Activated CD4-positive, alpha-beta T cell treated with anti-CD3 and anti-CD28 coated beads for 36 hours (primary cell): ENCODE measurements around the gene COPZ1. TPM values are rescaled to one million over a fixed set of nuclear protein-coding genes. Genes with fewer than 3 reads are reported as not detected.

Experiments used
- ATAC-seq: fragments of 200-7000 bp; cut with Tn5 transposase; one replicate; pipeline ENCODE4 v1.10.0; 2021; ENCODE audit warnings: mild to moderate bottlenecking, moderate library complexity
- CTCF ChIA-PET: fragments of 350-600 bp; sonication (Branson Sonifier 250); formaldehyde crosslinking; loops from one replicate; lab custom pipeline; 2021; ENCODE audit warnings: antibody characterized with exemption; lab: Charles Lee
- POLR2A ChIA-PET: fragments of 350-600 bp; sonication (Branson Sonifier 250); formaldehyde crosslinking; loops from one replicate; lab custom pipeline; 2021; ENCODE audit warnings: antibody characterized with exemption, inconsistent platforms; lab: Charles Lee
- DNase-seq: peaks from one replicate; pipeline ENCODE4 v3.0.0-alpha.2; 2020
- H3K27ac Mint-ChIP-seq: one replicate; pipeline ENCODE4 v1.8.0; 2021; ENCODE audit warnings: mixed read lengths
- H3K27me3 Mint-ChIP-seq: one replicate; pipeline ENCODE4 v1.8.0; 2021; ENCODE audit warnings: mixed read lengths
- H3K36me3 Mint-ChIP-seq: one replicate; pipeline ENCODE4 v1.8.0; 2021; ENCODE audit warnings: low read depth, mixed read lengths
- H3K4me1 Mint-ChIP-seq: one replicate; pipeline ENCODE4 v1.8.0; 2021; ENCODE audit warnings: mixed read lengths
- H3K4me3 Mint-ChIP-seq: one replicate; pipeline ENCODE4 v1.8.0; 2021; ENCODE audit warnings: mild to moderate bottlenecking, moderate library complexity, mixed read lengths
- H3K9me3 Mint-ChIP-seq: one replicate; pipeline ENCODE4 v1.8.0; 2021; ENCODE audit warnings: low read depth, mixed read lengths
- intact Hi-C, 2 experiments: fragments of 100-400 bp; cut with DNase I in 1 of 2; cut with micrococcal nuclease in 1 of 2; formaldehyde crosslinking; loops; one replicate each; pipeline versions ENCODE4 v1.14.2 to v1.15.1; 2022 to 2024; cut with DNase I, micrococcal nuclease
- total RNA-seq, 2 experiments: library from RNA; stranded (reverse); gene quantifications; one replicate each; pipeline ENCODE4 v1.2.3, GENCODE V29; 2021

Gene COPZ1
- total RNA-seq, 2 experiments from 2014 or later, result 95.2 to 98.7 TPM

DNA sequence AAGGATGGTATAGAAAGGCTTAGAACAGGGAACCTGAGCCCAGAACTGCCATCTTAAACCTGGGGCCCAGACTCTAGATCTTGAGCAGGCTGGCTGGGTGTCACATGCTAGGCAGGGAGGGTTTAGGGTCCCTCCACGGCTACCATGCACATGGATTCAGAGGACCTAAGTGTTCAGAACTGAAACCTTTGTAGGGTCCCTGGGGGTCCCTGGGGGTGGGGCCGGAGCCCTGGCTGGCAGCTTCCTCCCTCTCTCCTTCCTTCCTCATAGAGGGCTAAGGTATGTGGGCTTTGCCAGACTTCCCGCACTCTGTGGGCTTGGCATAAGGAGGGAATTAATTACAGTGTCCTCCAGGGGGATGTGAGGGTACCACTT, 64.2 kb downstream of the COPZ1 start:
- no peaks in the 10 kb centered on the region for H3K9me3 Mint-ChIP-seq
- no peak overlapping the region for H3K4me3 Mint-ChIP-seq
- POLR2A ChIA-PET, result no interaction called here
- CTCF ChIA-PET, result no interaction called here
- intact Hi-C loops, result no loop called here
- peaks cover 14% of the 10 kb centered on the region for H3K4me1 Mint-ChIP-seq
- ATAC-seq, result no peak
- H3K27me3 Mint-ChIP-seq, result no peaks in the 10 kb centered on the region
- H3K36me3 Mint-ChIP-seq, result peaks cover 5% of the 10 kb centered on the region
- H3K27ac Mint-ChIP-seq, result no peak overlapping the region
- DNase-seq, result no peak

DNA sequence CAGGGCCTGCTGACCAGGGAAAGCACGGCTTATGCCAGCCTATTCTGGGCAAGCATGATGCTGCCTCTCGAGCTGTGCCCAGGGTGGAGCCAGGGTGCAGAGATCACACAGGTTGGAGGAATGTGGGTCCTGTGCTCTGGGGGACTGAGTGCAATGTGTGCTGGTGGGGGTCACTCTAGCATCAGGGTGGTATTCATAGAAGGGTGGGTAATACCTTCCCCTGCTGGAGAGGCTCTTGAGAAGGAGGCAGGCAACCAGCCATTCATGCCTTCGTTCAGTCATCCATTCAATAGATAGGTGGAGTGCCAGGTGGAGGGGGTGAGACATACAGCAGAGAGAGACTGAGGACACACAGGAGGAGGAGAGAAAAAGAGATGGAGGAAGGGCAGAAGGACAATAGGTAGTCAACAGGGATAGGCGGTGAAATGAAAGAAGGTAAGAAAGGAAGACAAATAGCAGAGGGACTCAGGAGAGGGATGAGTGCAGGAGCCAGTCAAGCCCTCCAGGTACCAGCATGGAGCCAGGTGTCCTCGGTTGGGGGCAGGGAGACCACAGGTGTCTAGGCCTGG, 64.8 kb downstream of the COPZ1 start:
- H3K9me3 Mint-ChIP-seq, result no peaks in the 10 kb centered on the region
- DNase-seq, result no peak
- ChIA-PET CTCF (interaction anchor here (1.0 kb wide), 1 partner anchor 11 kb away, joined by 3 read pairs; no protein-coding TSS in a partner anchor), POLR2A (no interaction called here)
- peaks cover 20% of the 10 kb centered on the region for H3K4me1 Mint-ChIP-seq
- H3K27me3 Mint-ChIP-seq, result no peaks in the 10 kb centered on the region
- no peak overlapping the region for H3K27ac Mint-ChIP-seq
- H3K4me3 Mint-ChIP-seq, result no peak overlapping the region
- intact Hi-C loops, result no loop called here
- no peak for ATAC-seq
- H3K36me3 Mint-ChIP-seq, result peaks cover 9% of the 10 kb centered on the region

DNA sequence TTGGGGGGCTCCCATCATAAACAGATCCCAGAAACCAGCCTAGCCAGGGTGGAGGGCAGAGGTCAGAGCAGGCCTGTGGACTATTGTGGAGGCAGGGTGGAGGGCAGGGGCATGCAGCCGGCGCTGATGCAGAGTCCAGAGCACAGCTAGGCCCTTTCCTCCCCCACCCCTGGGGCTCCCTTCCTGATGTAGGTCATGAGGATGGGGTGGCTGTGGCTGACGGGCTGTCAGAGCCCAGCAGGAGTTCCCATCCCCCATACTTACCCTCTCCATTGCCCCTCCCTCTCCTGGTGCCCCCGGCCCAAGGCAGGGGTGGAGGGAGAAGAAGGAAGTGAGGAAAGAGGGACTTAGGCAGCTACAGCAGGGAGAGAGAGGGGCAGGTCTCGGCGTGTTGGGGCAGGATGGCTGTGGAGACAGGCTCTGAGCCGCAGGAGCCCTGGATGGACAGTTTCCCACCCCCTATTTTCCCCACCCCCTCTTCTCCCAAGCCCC, 65.3 kb downstream of the COPZ1 start:
- intact Hi-C loops, result no loop called here
- Mint-ChIP-seq H3K27me3 (no peaks in the 10 kb centered on the region), H3K36me3 (peaks cover 15% of the 10 kb centered on the region), H3K4me3 (no peak overlapping the region), H3K27ac (no peak overlapping the region), H3K4me1 (peaks cover 21% of the 10 kb centered on the region), H3K9me3 (no peaks in the 10 kb centered on the region)
- no peak for ATAC-seq
- no peak for DNase-seq
- ChIA-PET POLR2A (no interaction called here), CTCF (interaction anchor here (0.6 to 1.0 kb wide), 2 partner anchors 11 to 70 kb away, joined by 3 read pairs; no protein-coding TSS in a partner anchor)

DNA sequence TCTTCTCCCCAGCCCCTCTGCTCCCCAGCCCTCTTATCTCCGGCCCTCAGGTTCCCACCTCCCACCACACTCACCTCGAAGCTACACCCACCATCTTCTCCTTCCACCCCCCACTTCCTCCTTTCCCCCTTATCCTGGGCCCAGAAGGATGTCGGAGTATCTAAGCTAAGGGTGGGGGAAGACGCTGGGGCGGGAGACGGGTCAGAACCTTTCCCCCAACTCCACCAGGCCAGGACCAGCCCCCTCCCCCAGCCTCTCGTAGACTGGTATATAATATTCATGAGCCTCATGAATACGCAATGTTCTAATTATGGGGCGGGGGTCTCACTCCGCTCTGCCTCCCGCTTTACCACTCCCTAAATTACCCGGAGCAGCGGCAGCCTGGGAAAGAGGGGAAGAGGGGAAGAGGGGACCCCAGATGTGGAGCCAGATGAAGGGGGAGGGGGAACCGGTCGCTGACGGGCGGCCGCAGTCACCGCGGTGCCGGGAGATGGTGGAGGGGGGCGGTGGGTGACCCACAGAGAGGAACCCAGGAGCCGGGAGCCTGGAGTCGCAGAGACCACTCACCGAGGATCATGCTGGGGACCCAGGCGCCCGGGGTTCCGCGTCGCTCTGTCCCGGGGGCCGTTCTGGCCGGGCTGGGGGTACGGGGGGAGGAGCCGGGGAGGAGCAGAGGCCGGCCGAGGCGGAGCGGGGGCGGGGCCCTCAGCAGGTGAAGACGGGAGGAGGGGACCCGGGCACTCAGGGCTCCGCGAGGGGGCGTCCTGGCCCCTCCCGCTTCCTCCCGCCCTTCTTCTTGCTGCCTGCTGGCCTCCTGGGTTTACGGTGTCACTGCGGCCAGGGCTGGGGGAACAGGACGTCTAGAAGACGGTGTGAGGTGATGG, 66.0 kb downstream of the COPZ1 start:
- Mint-ChIP-seq H3K27me3 (no peaks in the 10 kb centered on the region), H3K4me1 (peaks cover 21% of the 10 kb centered on the region), H3K9me3 (no peaks in the 10 kb centered on the region), H3K4me3 (peak overlapping the region; percentile 60), H3K36me3 (peaks cover 15% of the 10 kb centered on the region), H3K27ac (no peak overlapping the region)
- DNase-seq (peak; percentile 84), ATAC-seq (peak; percentile 78)
- ChIA-PET CTCF (interaction anchor here (0.6 to 1.4 kb wide), 4 partner anchors 8 to 71 kb away, joined by 3 to 4 read pairs (median 3); no protein-coding TSS in a partner anchor), POLR2A (no interaction called here)
- intact Hi-C loops, result no loop called here

DNA sequence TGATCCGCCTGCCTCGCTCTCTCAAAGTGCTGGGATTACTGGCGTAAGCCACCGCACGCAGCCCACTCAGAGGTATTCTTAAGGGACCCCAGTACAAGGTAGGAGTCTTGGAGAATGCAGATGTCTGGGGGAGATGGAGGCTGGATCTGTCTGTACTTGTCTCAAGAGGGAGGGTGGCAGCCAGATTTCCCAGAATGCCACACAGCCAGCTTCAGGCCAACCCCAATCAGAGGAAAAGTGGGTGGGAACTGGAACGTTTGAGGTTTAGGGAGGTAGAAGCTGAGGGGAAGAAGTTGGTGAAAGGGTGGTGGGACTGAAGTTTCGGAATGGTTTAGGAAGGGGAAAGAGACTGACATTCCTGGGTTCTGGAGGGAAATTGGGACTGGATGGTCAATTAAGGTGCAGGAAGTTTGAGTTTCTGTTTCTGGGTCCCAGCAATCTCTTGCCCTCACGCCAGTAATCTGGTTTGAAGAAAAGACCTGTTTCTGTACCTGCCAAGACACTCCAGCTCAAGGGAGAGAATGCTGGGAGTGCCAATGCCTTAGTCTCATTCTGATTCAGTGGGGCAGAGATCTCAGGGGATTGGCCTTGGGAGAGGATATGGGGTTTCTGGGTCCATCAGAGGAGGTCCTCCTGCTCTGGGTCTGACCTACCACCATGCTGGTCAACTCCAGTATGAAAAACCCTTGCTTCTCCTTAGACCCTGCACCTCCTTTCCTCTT, 67.7 kb downstream of the COPZ1 start:
- H3K4me3 Mint-ChIP-seq, result no peak overlapping the region
- ChIA-PET POLR2A (no interaction called here), CTCF (interaction anchor here (0.8 to 2.5 kb wide), 15 partner anchors 11 to 71 kb away, joined by 3 to 23 read pairs (median 6); partner anchors contain the start of gene COPZ1)

DNA sequence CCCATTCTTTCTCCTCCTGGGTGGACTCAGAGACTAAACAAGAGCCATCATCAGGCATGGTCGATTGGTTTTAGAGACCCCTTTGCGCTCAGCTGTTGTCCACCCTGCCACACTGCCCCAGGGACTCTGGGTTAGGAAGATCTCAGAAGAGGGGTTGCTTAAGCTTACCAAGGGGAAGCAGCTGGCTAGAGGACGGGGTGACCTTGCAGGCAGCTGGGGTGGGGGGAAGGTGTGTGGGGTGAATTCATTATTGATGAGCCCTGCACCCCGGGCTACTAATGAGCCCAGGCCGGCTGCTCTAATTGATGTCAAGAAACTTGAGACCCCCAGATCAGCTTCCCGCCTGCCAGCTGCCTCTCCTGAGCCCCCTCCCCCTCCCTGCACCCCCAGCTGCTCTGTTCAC, 68.3 kb downstream of the COPZ1 start:
- no peak overlapping the region for H3K27ac Mint-ChIP-seq
- no peaks in the 10 kb centered on the region for H3K9me3 Mint-ChIP-seq
- no peak overlapping the region for H3K4me3 Mint-ChIP-seq
- peaks cover 32% of the 10 kb centered on the region for H3K36me3 Mint-ChIP-seq
- POLR2A ChIA-PET, result no interaction called here
- CTCF ChIA-PET, result interaction anchor here (0.6 to 2.5 kb wide), 15 partner anchors 8 to 70 kb away, joined by 3 to 23 read pairs (median 6); partner anchors contain the start of genes COPZ1 and ZNF385A
- peaks cover 18% of the 10 kb centered on the region for H3K4me1 Mint-ChIP-seq
- ATAC-seq (no peak), DNase-seq (no peak)
- H3K27me3 Mint-ChIP-seq, result no peaks in the 10 kb centered on the region
- intact Hi-C loops, result no loop called here

More for the DNA sequence above, 67.7 kb downstream of the COPZ1 start:
- intact Hi-C loops, result no loop called here
- Mint-ChIP-seq H3K36me3 (peaks cover 26% of the 10 kb centered on the region), H3K4me1 (peaks cover 18% of the 10 kb centered on the region), H3K27ac (no peak overlapping the region), H3K9me3 (no peaks in the 10 kb centered on the region), H3K27me3 (no peaks in the 10 kb centered on the region)
- DNase-seq, result no peak
- no peak for ATAC-seq

DNA sequence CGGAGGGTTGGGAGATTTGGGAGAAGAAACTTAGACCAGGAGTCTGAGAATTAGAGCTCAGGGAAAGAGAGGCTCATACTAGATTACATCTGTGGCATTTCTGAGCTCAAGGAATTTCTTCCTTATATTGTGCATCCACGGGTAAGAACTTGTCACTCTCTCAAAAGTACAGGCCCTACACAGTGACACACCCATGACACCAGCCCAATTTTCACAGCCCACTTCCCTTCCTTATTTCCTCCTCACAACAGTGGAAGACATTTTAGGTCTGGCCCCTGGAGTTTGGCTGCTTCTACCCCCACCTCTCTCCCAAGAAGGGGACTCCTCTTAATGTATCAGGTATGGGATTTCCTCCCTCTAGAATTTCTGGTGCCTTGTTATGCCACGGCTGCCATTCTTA, 68.8 kb downstream of the COPZ1 start:
- POLR2A ChIA-PET, result interaction anchor here (0.7 kb wide), 1 partner anchor 114 kb away, joined by 3 read pairs; no protein-coding TSS in a partner anchor
- CTCF ChIA-PET, result interaction anchor here (0.6 to 2.5 kb wide), 15 partner anchors 9 to 70 kb away, joined by 3 to 23 read pairs (median 5); partner anchors contain the start of genes COPZ1 and ZNF385A
- Mint-ChIP-seq H3K4me1 (peaks cover 18% of the 10 kb centered on the region), H3K9me3 (no peaks in the 10 kb centered on the region), H3K36me3 (peaks cover 36% of the 10 kb centered on the region), H3K27ac (no peak overlapping the region), H3K27me3 (no peaks in the 10 kb centered on the region), H3K4me3 (no peak overlapping the region)
- no peak for DNase-seq
- ATAC-seq, result no peak
- intact Hi-C loops, result no loop called here

DNA sequence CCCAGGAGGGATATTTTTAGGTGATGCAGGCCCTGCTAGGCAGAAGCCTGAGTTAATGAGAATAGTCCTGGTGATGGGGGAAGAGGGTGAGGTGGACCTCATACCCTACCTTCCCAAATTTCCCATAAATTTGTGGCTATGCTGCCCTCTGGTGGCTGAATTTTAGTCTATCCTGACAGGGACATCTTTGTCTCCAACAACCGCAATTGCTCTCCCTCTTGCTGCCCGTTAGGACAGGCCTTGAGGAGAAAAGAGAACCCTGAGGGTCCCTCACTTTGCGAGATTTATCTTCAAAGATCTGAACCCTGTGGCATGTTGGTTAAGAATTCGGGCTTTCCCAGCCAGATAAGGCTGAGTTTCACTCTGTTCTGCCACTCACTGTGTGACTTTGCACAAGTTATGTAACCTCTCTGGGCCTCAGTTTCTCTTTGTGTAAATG, 69.4 kb downstream of the COPZ1 start:
- H3K9me3 Mint-ChIP-seq, result no peaks in the 10 kb centered on the region
- intact Hi-C loops, result no loop called here
- ChIA-PET POLR2A (no interaction called here), CTCF (interaction anchor here (0.6 to 2.5 kb wide), 9 partner anchors 10 to 58 kb away, joined by 3 to 23 read pairs (median 6); no protein-coding TSS in a partner anchor)
- H3K36me3 Mint-ChIP-seq, result peaks cover 38% of the 10 kb centered on the region
- peaks cover 18% of the 10 kb centered on the region for H3K4me1 Mint-ChIP-seq
- ATAC-seq, result peak; percentile 20
- DNase-seq, result peak; percentile 65
- no peaks in the 10 kb centered on the region for H3K27me3 Mint-ChIP-seq
- no peak overlapping the region for H3K4me3 Mint-ChIP-seq
- no peak overlapping the region for H3K27ac Mint-ChIP-seq

DNA sequence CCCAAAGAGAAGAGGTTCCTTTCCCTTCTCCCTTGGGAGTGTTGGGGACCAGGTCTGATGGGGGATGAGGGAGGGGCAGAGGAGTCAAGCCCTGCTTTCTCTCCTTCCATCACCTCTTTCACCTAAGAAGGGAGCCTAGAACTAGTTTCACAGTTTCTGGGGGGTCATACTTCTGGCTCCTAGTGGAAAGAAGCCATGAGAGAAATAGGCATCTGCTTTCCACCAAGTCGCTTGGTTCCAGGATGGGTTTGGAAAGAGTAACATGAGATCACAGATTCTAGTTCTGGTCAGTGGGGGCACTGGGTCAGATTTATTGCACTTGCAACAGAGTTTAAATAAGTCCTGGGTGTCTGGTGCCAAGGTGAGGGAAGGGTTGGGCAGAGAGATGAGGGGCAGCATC, 70.1 kb downstream of the COPZ1 start:
- no peak for DNase-seq
- H3K36me3 Mint-ChIP-seq, result peaks cover 42% of the 10 kb centered on the region
- no peaks in the 10 kb centered on the region for H3K9me3 Mint-ChIP-seq
- intact Hi-C loops, result no loop called here
- no peak overlapping the region for H3K27ac Mint-ChIP-seq
- H3K27me3 Mint-ChIP-seq, result no peaks in the 10 kb centered on the region
- no peak for ATAC-seq
- ChIA-PET CTCF (interaction anchor here (0.6 to 12.3 kb wide), 5 partner anchors 9 to 140 kb away, joined by 3 to 638 read pairs (median 5); partner anchors contain the start of gene ITGA5), POLR2A (no interaction called here)
- peaks cover 18% of the 10 kb centered on the region for H3K4me1 Mint-ChIP-seq
- H3K4me3 Mint-ChIP-seq, result no peak overlapping the region

DNA sequence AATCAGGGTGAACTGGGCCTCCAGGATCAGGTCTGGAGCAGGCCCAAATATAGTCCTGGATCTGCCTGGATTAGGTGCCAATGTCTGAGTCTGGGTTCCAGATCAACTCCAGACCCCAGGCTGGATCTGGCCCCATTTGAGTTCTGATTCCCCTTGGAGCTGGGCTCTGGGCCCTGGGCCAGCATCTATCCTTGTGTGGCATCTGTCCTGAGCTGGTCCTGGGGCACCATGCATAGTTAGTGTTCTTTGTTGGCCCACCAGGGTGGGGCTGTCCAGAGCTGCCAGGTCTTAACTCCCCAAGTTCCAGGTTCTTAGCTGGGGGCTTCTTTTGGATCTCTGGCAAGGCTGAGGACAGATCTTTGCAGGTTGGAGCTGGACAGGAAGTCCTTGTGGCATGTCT, 70.6 kb downstream of the COPZ1 start:
- Mint-ChIP-seq H3K9me3 (no peaks in the 10 kb centered on the region), H3K4me3 (no peak overlapping the region), H3K4me1 (peaks cover 18% of the 10 kb centered on the region), H3K27me3 (no peaks in the 10 kb centered on the region), H3K27ac (no peak overlapping the region), H3K36me3 (peaks cover 43% of the 10 kb centered on the region)
- DNase-seq (no peak), ATAC-seq (no peak)
- ChIA-PET POLR2A (no interaction called here), CTCF (interaction anchor here (0.6 to 12.3 kb wide), 9 partner anchors 9 to 141 kb away, joined by 3 to 638 read pairs (median 3); partner anchors contain the start of gene ITGA5)
- intact Hi-C loops, result no loop called here

DNA sequence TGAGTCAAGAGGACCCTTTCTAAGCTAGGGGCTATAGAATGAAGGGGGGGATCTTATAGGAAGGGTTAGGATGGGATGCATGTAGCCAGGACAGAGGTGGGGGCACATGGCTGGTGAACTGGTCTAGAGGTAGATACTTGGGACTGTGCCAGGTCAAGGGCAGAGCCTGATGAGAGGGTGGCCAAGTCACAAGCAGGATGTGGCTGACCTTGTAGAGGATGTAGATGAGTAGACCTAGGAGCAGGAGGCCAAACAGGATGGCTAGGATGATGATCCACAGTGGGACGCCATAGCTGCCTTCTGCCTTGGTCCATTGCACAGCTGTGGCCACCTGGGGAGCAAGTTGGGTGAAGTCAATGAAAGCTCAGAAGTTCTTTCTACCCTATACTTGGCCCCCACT, 72.2 kb downstream of the COPZ1 start:
- no peaks in the 10 kb centered on the region for H3K27me3 Mint-ChIP-seq
- H3K9me3 Mint-ChIP-seq, result no peaks in the 10 kb centered on the region
- POLR2A ChIA-PET, result no interaction called here
- intact Hi-C loops, result no loop called here
- peaks cover 55% of the 10 kb centered on the region for H3K36me3 Mint-ChIP-seq
- CTCF ChIA-PET, result interaction anchor here (0.5 to 12.3 kb wide), 6 partner anchors 18 to 695 kb away, joined by 3 to 638 read pairs (median 4); partner anchors contain the start of gene ITGA5
- no peak for DNase-seq
- no peak for ATAC-seq
- no peak overlapping the region for H3K4me3 Mint-ChIP-seq
- H3K4me1 Mint-ChIP-seq, result peaks cover 13% of the 10 kb centered on the region
- no peak overlapping the region for H3K27ac Mint-ChIP-seq
